H1 (cell line): ENCODE results near the gene ACER3. TPM values are rescaled to one million over a fixed set of nuclear protein-coding genes. Genes with fewer than 3 reads are reported as not detected.

Experiments used
- CTCF ChIA-PET: fragments of 300-600 bp; sonication (Branson Sonifier 250); formaldehyde crosslinking; loops from one replicate; lab custom pipeline; 2021; ENCODE audit not compliant: partially characterized antibody; lab: Charles Lee
- POLR2A ChIA-PET: fragments of 300-600 bp; sonication (Branson Sonifier 250); formaldehyde crosslinking; loops from one replicate; lab custom pipeline; 2021; ENCODE audit warnings: inconsistent platforms; ENCODE audit not compliant: partially characterized antibody; lab: Charles Lee
- DNase-seq, 2 experiments: peaks; one replicate each; pipeline versions ENCODE4 v3.0.0 to v3.0.0-alpha.2; 2010 to 2022; ENCODE audit warnings: low spot score in 2 of 2, low read depth in 1 of 2, mixed read lengths in 1 of 2
- FAIRE-seq: peaks from 2 replicates; lab custom pipeline; 2011; peaks lifted over from hg19 to GRCh38; lab: Jason Lieb, UNC
- H2AFZ ChIP-seq: 2 replicates; pipeline ENCODE4 v1.8.1; 2012; ENCODE audit warnings: low read length, inconsistent platforms
- H2AK5ac ChIP-seq: 2 replicates; pipeline ENCODE4 v1.6.1; 2013; ENCODE audit warnings: low read depth, low read length
- H2BK120ac ChIP-seq: replicated peaks from 2 replicates; pipeline ENCODE3; 2013; ENCODE audit warnings: low read depth, low read length, inconsistent platforms
- H2BK12ac ChIP-seq: 2 replicates; pipeline ENCODE4 v1.6.1; 2013; ENCODE audit warnings: low read depth, low read length
- H2BK15ac ChIP-seq: 2 replicates; pipeline ENCODE4 v1.6.1; 2013; ENCODE audit warnings: low read length
- H2BK20ac ChIP-seq: 2 replicates; pipeline ENCODE4 v1.6.1; 2013; ENCODE audit warnings: low read length
- H2BK5ac ChIP-seq: 2 replicates; pipeline ENCODE4 v1.6.1; 2013; ENCODE audit warnings: low read depth, low read length
- H3K14ac ChIP-seq: 2 replicates; pipeline ENCODE4 v1.6.1; 2013; ENCODE audit warnings: inconsistent platforms; ENCODE audit not compliant: insufficient read length
- H3K18ac ChIP-seq: 2 replicates; pipeline ENCODE4 v1.6.1; 2013; ENCODE audit warnings: low read length; ENCODE audit errors: extremely low read depth
- H3K23ac ChIP-seq: 2 replicates; pipeline ENCODE4 v1.6.1; 2013; ENCODE audit warnings: inconsistent platforms; ENCODE audit not compliant: insufficient read length
- H3K23me2 ChIP-seq: 2 replicates; pipeline ENCODE4 v1.6.1; 2013; ENCODE audit warnings: low read depth, low read length
- H3K27ac ChIP-seq: 2 replicates; pipeline ENCODE4 v1.6.1; 2011; ENCODE audit warnings: low read depth, low read length, inconsistent platforms
- H3K27me3 ChIP-seq, 4 experiments: replicated peaks in 1 of 4; 1 replicate in 1 of 4; 2 replicates in 3 of 4; pipeline versions ENCODE4 v1.6.1 to v1.8.1; 2011 to 2013; ENCODE audit warnings: low read length in 3 of 4, mild to moderate bottlenecking in 3 of 4, inconsistent platforms in 2 of 4, mixed read lengths in 2 of 4, moderate library complexity in 1 of 4; ENCODE audit not compliant: control insufficient read depth in 3 of 4, insufficient read depth in 3 of 4; ENCODE audit errors: extremely low read depth in 1 of 4
- H3K36me3 ChIP-seq, 4 experiments: 2 replicates each; pipeline versions ENCODE4 v1.6.1 to v1.8.1; 2011 to 2013; ENCODE audit warnings: mild to moderate bottlenecking in 4 of 4, low read length in 3 of 4, moderate library complexity in 2 of 4, control low read depth in 1 of 4, inconsistent platforms in 1 of 4; ENCODE audit not compliant: insufficient read depth in 4 of 4, control insufficient read depth in 2 of 4
- H3K4ac ChIP-seq: replicated peaks from 2 replicates; pipeline ENCODE3; 2013; ENCODE audit warnings: low read length, low read depth, mixed read lengths, inconsistent platforms; ENCODE audit not compliant: insufficient read length
- H3K4me1 ChIP-seq, 4 experiments: replicated peaks in 1 of 4; 1 replicate in 1 of 4; 2 replicates in 3 of 4; pipeline versions ENCODE4 v1.6.1 to v1.8.1; 2011 to 2013; ENCODE audit warnings: low read length in 3 of 4, inconsistent platforms in 2 of 4, mixed read lengths in 1 of 4; ENCODE audit not compliant: insufficient read depth in 4 of 4, control insufficient read depth in 3 of 4
- H3K4me2 ChIP-seq, 2 experiments: 2 replicates each; pipeline versions ENCODE4 v1.6.1 to v1.8.1; 2011 to 2013; ENCODE audit warnings: low read depth in 2 of 2, low read length in 2 of 2, control low read depth in 1 of 2, inconsistent platforms in 1 of 2, mild to moderate bottlenecking in 1 of 2; ENCODE audit not compliant: insufficient read depth in 1 of 2
- H3K4me3 ChIP-seq, 4 experiments: fragments of 200-600, 300-600 bp in 1 of 4; sonication (generic), shearing (Covaris generic), sonication (Bioruptor Twin) in 1 of 4; 2 replicates each; pipeline versions ENCODE4 v1.5.1 to v1.8.1; 2011 to 2016; ENCODE audit warnings: low read length in 4 of 4, low read depth in 3 of 4, control low read depth in 2 of 4, inconsistent platforms in 2 of 4, mild to moderate bottlenecking in 2 of 4, mixed read lengths in 1 of 4, moderate library complexity in 1 of 4; ENCODE audit not compliant: insufficient read depth in 2 of 4; ENCODE audit errors: extremely low read depth in 1 of 4
- H3K56ac ChIP-seq: replicated peaks from 2 replicates; pipeline ENCODE3; 2013; ENCODE audit warnings: low read depth, mild to moderate bottlenecking, mixed read lengths, low read length, inconsistent platforms; ENCODE audit not compliant: insufficient read length
- H3K79me1 ChIP-seq: 2 replicates; pipeline ENCODE4 v1.6.1; 2013; ENCODE audit warnings: low read depth, low read length, control low read depth
- H3K79me2 ChIP-seq, 2 experiments: 2 replicates each; pipeline versions ENCODE4 v1.6.1 to v1.8.1; 2012 to 2013; ENCODE audit warnings: low read length in 2 of 2, mild to moderate bottlenecking in 2 of 2, inconsistent platforms in 1 of 2; ENCODE audit not compliant: insufficient read depth in 2 of 2, control insufficient read depth in 1 of 2
- H3K9ac ChIP-seq, 4 experiments: replicated peaks in 1 of 4; 1 replicate in 1 of 4; 2 replicates in 3 of 4; pipeline versions ENCODE4 v1.6.1 to v1.8.1; 2011 to 2013; ENCODE audit warnings: low read depth in 3 of 4, low read length in 3 of 4, control low read depth in 2 of 4, mild to moderate bottlenecking in 2 of 4, moderate library complexity in 2 of 4, inconsistent platforms in 1 of 4; ENCODE audit errors: extremely low read depth in 1 of 4
- H3K9me3 ChIP-seq, 2 experiments: 2 replicates each; pipeline versions ENCODE4 v1.6.1 to v1.8.1; 2012 to 2013; ENCODE audit warnings: mild to moderate bottlenecking in 2 of 2, moderate library complexity in 2 of 2, control low read depth in 1 of 2, inconsistent platforms in 1 of 2, low read depth in 1 of 2, low read length in 1 of 2, mixed read lengths in 1 of 2; ENCODE audit not compliant: insufficient read depth in 2 of 2
- H4K20me1 ChIP-seq, 2 experiments: replicated peaks in 1 of 2; 2 replicates each; pipeline versions ENCODE3 to v1.8.1; 2011 to 2013; ENCODE audit warnings: inconsistent platforms in 2 of 2, low read length in 2 of 2, mild to moderate bottlenecking in 1 of 2; ENCODE audit not compliant: insufficient read depth in 2 of 2, control insufficient read depth in 1 of 2
- H4K5ac ChIP-seq: 2 replicates; pipeline ENCODE4 v1.6.1; 2013; ENCODE audit warnings: low read length, low read depth, mixed read lengths, inconsistent platforms; ENCODE audit not compliant: insufficient read length
- H4K8ac ChIP-seq: 2 replicates; pipeline ENCODE4 v1.8.0; 2013; ENCODE audit warnings: mild to moderate bottlenecking, moderate library complexity, low read length, inconsistent platforms; ENCODE audit not compliant: insufficient read depth; ENCODE audit errors: extremely low read depth
- H4K91ac ChIP-seq: replicated peaks from 2 replicates; pipeline ENCODE3; 2013; ENCODE audit warnings: low read length, mixed read lengths, inconsistent platforms; ENCODE audit not compliant: insufficient read length
- BACH1 ChIP-seq: IDR thresholded peaks from 2 replicates; pipeline ENCODE4 v1.6.1; 2012; ENCODE audit warnings: low read length, improper control_type of control experiment
- BCL11A ChIP-seq, 2 experiments: IDR thresholded peaks; one replicate each; pipeline ENCODE4 v1.6.1; 2011; ENCODE audit warnings: low read depth in 2 of 2, low read length in 2 of 2, mild to moderate bottlenecking in 2 of 2
- EZH2 ChIP-seq: fragments of 200-600 bp; sonication (generic); IDR thresholded peaks from 2 replicates; pipeline ENCODE4 v1.7.1; 2012; ENCODE audit warnings: low read depth, mild to moderate bottlenecking, moderate library complexity, low read length, inconsistent platforms; ENCODE audit not compliant: severe bottlenecking
- GABPA ChIP-seq: IDR thresholded peaks from 2 replicates; pipeline ENCODE4 v1.6.1; 2011; ENCODE audit warnings: mild to moderate bottlenecking, low read length, moderate library complexity, borderline replicate concordance; ENCODE audit not compliant: insufficient read depth
- GTF2F1 ChIP-seq: IDR thresholded peaks from 2 replicates; pipeline ENCODE4 v1.6.1; 2012; ENCODE audit warnings: low read depth, low read length, improper control_type of control experiment, borderline replicate concordance
- MAFK ChIP-seq: IDR thresholded peaks from 2 replicates; pipeline ENCODE4 v1.6.1; 2012; ENCODE audit warnings: low read depth, mild to moderate bottlenecking, improper control_type of control experiment, low read length
- MAX ChIP-seq: IDR thresholded peaks from 2 replicates; pipeline ENCODE4 v1.6.1; 2012; ENCODE audit warnings: inconsistent platforms
- PHF8 ChIP-seq: fragments of 200-600 bp; sonication (generic); conservative IDR thresholded peaks from 2 replicates; pipeline ENCODE4 v1.7.1; 2012; ENCODE audit warnings: low read depth, mild to moderate bottlenecking, inconsistent platforms, low read length, moderate library complexity
- POLR2AphosphoS5 ChIP-seq: IDR thresholded peaks from 2 replicates; pipeline ENCODE4 v1.6.1; 2011; ENCODE audit warnings: low read depth, low read length
- RBBP5 ChIP-seq: IDR thresholded peaks from 2 replicates; pipeline ENCODE4 v1.7.1; 2012; ENCODE audit warnings: low read depth, mild to moderate bottlenecking, inconsistent platforms, low read length, moderate library complexity, borderline replicate concordance
- RXRA ChIP-seq: IDR thresholded peaks from 2 replicates; pipeline ENCODE4 v1.6.1; 2011; ENCODE audit warnings: low read depth, mild to moderate bottlenecking, low read length, moderate library complexity; ENCODE audit not compliant: insufficient read depth
- SRF ChIP-seq: IDR thresholded peaks from 2 replicates; pipeline ENCODE4 v1.6.1; 2011; ENCODE audit warnings: mild to moderate bottlenecking, low read depth, low read length, moderate library complexity
- USF2 ChIP-seq: IDR thresholded peaks from 2 replicates; pipeline ENCODE4 v1.6.1; 2011; ENCODE audit warnings: low read length, improper control_type of control experiment
- WGBS, 2 experiments: shearing (Covaris generic) in 1 of 2; methylation state at CpG; one replicate each; pipeline versions ENCODE4 v1.1.6 to v1.1.7; 2013 to 2015; ENCODE audit warnings: low lambda C conversion rate in 2 of 2, mixed read lengths in 2 of 2, inconsistent platforms in 1 of 2, low coverage in 1 of 2, missing lambda C conversion rate in 1 of 2; ENCODE audit not compliant: insufficient replicate concordance in 2 of 2, insufficient coverage in 1 of 2, insufficient read length in 1 of 2; ENCODE audit errors: extremely low coverage in 1 of 2, missing lambda C conversion rate in 1 of 2; 5-methylcytosine and 5-hydroxymethylcytosine counted together
- polyA plus RNA-seq, 7 experiments: library from polyadenylated mRNA; depleted of rRNA in 3 of 7; stranded (reverse) in 5 of 7; unstranded in 2 of 7; fragments of >200 nt in 5 of 7; fragments of 200-250 nt in 2 of 7; gene quantifications; 1 replicate in 5 of 7; 2 replicates in 1 of 7; 4 replicates in 1 of 7; pipeline versions ENCODE4 v1.2.1 to v1.2.3, GENCODE V29; 2011 to 2013; ENCODE audit warnings: missing spikeins in 2 of 7, mixed read lengths in 2 of 7
- total RNA-seq: library from RNA; stranded (reverse); fragmentation: NEBNext Ultra II Directional; extraction: Animal tissue kit (Norgen Biotek cat#: 25700); gene quantifications from 2 replicates; pipeline ENCODE4 v1.2.1, GENCODE V29; 2021

Gene ACER3
- total and polyA plus RNA-seq, 2 of the 8 experiments (the other 6 are each of a cell fraction or from before 2014, with no cell fraction given): 5.7 to 16.2 TPM

- H2BK15ac ChIP-seq: no peak overlapping the region
- no peak overlapping the region for H4K8ac ChIP-seq
- H4K5ac ChIP-seq: no peak overlapping the region
- H3K23me2 ChIP-seq: no peaks in the 10 kb centered on the region
- no peak overlapping the region for H2AFZ ChIP-seq
- H3K4ac ChIP-seq: no peak overlapping the region
- no peak overlapping the region for H3K9ac ChIP-seq
- 0 out of 8 replicates have a peak, but pooled peaks cover 0 to 2% (median 0%) of the 10 kb centered on the region in 4 experiments for H3K36me3 ChIP-seq
- CTCF ChIA-PET: interaction anchor here (1.0 to 5.2 kb wide), 6 partner anchors 9 to 236 kb away, joined by 3 to 47 read pairs (median 6); no protein-coding TSS in a partner anchor
- H3K9me3 ChIP-seq: peaks cover 14 to 15% of the 10 kb centered on the region in 2 experiments
- no peak overlapping the region for H4K91ac ChIP-seq
- no peaks in the 10 kb centered on the region for H3K79me2 ChIP-seq
- no peak overlapping the region for H2AK5ac ChIP-seq
- H3K4me3 ChIP-seq: no peak overlapping the region
- DNase-seq (no peak), FAIRE-seq (no peak)
- POLR2A ChIA-PET: no interaction called here
- no peak overlapping the region for H2BK20ac ChIP-seq
- H2BK12ac ChIP-seq: no peak overlapping the region
- H3K27me3 ChIP-seq: no peaks in the 10 kb centered on the region
- no peak overlapping the region for H2BK120ac ChIP-seq
- H3K79me1 ChIP-seq: no peaks in the 10 kb centered on the region
- H2BK5ac ChIP-seq: no peak overlapping the region
- no peak overlapping the region for H3K14ac ChIP-seq
- no peak overlapping the region for H3K4me2 ChIP-seq
- 90% methylated on average over 4 of the region's 4 CpGs; no CpG with 5 or more reads in 1 of the 2 experiments for WGBS, 2 experiments
- peaks cover 0 to 4% (median 2%) of the 10 kb centered on the region in 4 experiments; a peak in 2 of 7 replicates for H3K4me1 ChIP-seq
- no peak overlapping the region for H3K27ac ChIP-seq
- no peak overlapping the region for H3K18ac ChIP-seq
- no peak overlapping the region for H3K23ac ChIP-seq
- no peaks in the 10 kb centered on the region for H4K20me1 ChIP-seq
- no peak overlapping the region for H3K56ac ChIP-seq
- TF ChIP-seq MAFK (no peak), PHF8 (no peak), GABPA (no peak), BACH1 (no peak), EZH2 (no peak), BCL11A (IDR thresholded peaks at IDR 0.05; ENCODE audit: low read depth in 2 of 2, low read length in 2 of 2) (no peak), GTF2F1 (no peak), POLR2AphosphoS5 (no peak), RXRA (no peak), SRF (no peak), USF2 (no peak), MAX (no peak), RBBP5 (no peak)
Measured at GRCh38 chr11:76811259-76811658, 49.5 kb upstream of the ACER3 start.
